ENCODE results near the gene CUEDC1. TPM values are rescaled to one million over a fixed set of nuclear protein-coding genes. Genes with fewer than 3 reads are reported as not detected.

The CUEDC1 gene
- total RNA-seq, 1 experiment from 2014 or later = 27.5 TPM

DNA sequence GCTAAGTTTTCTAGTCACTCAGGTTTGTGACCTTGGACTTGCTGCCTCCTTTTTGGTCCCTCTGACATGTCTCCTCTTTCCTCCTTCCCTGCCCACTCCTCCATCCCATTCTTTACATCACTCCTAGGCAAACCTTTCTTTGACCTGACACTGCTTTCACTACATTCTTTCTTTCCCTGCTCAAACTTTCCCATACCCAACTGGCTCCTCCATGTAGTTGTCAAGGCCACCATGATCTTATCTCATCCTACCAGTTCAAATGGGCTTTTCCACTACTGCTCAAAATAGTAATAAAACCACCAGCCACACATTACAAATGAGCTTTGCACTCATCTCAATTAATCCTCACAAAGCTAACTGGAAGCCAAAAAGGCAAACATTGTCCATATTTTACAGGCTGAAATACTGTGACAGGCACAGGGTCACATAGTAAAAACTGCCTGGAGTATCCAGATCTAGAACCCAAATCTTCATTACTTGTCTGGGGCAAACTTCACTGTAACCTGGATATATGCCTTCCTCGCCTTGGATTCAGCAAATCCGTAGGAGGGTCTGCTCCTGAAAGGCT lies 119.8 kb downstream of the CUEDC1 start:
- Mint-ChIP-seq H3K4me1 (ENCODE audit: low read depth, unreplicated experiment) (peaks cover 6% of the 10 kb centered on the region), H3K27me3 (ENCODE audit: insufficient read depth, unreplicated experiment) (no peaks in the 10 kb centered on the region), H3K4me3 (ENCODE audit: unreplicated experiment) (no peak overlapping the region), H3K27ac (ENCODE audit: unreplicated experiment) (no peak overlapping the region), H3K36me3 (ENCODE audit: insufficient read depth, unreplicated experiment) (peaks cover 33% of the 10 kb centered on the region), H3K9me3 (ENCODE audit: unreplicated experiment) (no peaks in the 10 kb centered on the region)
- Histone ChIP-seq H3K27me3 (replicated peaks; ENCODE audit: control insufficient read depth, insufficient read depth, low read length) (no peaks in the 10 kb centered on the region), H3K9me3 (no peaks in the 10 kb centered on the region), H3K4me1 (peaks cover 12% of the 10 kb centered on the region; the same call in 1 of the 2 replicates), H3K4me3 (ENCODE audit: low read depth, low read length) (no peak overlapping the region), H3K36me3 (ENCODE audit: control insufficient read depth, insufficient read depth, low read length) (no peaks in the 10 kb centered on the region; the same call in 1 of the 2 replicates)
- intact Hi-C loops (cut with micrococcal nuclease; ENCODE audit: unreplicated experiment) = loop anchor here (10.0 kb wide), 1 partner anchor 91 kb away; the partner anchor contains the start of gene CCDC182
- BruUV-seq (replicated peaks) = no TSS peak
- TF ChIP-seq, protein P1, sequence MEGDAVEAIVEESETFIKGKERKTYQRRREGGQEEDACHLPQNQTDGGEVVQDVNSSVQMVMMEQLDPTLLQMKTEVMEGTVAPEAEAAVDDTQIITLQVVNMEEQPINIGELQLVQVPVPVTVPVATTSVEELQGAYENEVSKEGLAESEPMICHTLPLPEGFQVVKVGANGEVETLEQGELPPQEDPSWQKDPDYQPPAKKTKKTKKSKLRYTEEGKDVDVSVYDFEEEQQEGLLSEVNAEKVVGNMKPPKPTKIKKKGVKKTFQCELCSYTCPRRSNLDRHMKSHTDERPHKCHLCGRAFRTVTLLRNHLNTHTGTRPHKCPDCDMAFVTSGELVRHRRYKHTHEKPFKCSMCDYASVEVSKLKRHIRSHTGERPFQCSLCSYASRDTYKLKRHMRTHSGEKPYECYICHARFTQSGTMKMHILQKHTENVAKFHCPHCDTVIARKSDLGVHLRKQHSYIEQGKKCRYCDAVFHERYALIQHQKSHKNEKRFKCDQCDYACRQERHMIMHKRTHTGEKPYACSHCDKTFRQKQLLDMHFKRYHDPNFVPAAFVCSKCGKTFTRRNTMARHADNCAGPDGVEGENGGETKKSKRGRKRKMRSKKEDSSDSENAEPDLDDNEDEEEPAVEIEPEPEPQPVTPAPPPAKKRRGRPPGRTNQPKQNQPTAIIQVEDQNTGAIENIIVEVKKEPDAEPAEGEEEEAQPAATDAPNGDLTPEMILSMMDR (IDR thresholded peaks at IDR 0.05; ENCODE audit: insufficient read depth in 1 of 2, low read depth in 1 of 2, low read length in 1 of 2, severe bottlenecking in 1 of 2, unreplicated experiment in 1 of 2) = no peak
- CTCF ChIA-PET = no interaction called here
- POLR2A ChIA-PET = no interaction called here
- DNase-seq = no peak

DNA sequence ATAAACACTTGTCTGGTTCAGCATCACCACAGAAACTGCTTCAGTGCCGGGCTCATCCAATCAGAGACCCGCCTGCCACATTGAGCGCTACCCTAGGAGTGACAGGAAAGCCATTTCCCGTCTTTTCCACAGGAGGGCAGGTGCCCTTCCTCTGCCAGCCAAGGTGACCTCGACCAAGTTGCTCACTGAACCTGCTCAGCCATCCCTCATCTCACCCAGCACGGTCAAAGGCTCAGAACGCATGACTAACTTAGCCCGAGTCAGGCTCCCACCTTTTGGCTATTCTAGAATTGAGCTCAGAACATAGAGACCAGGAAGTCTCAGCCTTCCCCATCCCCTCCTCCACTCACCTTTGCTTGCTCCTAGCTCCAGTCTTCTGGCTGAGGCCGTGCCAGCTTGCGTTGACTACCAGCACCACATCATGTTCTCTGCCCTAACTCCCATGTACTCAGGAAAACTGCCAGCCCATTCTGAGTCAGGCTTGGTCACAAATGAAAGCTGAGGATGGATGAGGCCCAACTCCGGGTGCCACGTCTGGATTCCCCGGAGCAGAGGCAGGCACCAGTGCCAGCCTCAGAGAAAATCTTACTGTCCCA lies 121.0 kb downstream of the CUEDC1 start:
- Histone ChIP-seq H3K4me3 (ENCODE audit: low read depth, low read length) (no peak overlapping the region), H3K36me3 (ENCODE audit: control insufficient read depth, insufficient read depth, low read length) (no peaks in the 10 kb centered on the region; the same call in 1 of the 2 replicates), H3K9me3 (no peaks in the 10 kb centered on the region), H3K27me3 (replicated peaks; ENCODE audit: control insufficient read depth, insufficient read depth, low read length) (no peaks in the 10 kb centered on the region), H3K4me1 (peaks cover 10% of the 10 kb centered on the region; the same call in 1 of the 2 replicates)
- TF ChIP-seq, protein P1 (IDR thresholded peaks at IDR 0.05; ENCODE audit: insufficient read depth in 1 of 2, low read depth in 1 of 2, low read length in 1 of 2, severe bottlenecking in 1 of 2, unreplicated experiment in 1 of 2) = peak in 1 of 2 experiments; percentile 13
- BruUV-seq (replicated peaks) = no TSS peak
- intact Hi-C loops (cut with micrococcal nuclease; ENCODE audit: unreplicated experiment) = loop anchor here (10.0 kb wide), 1 partner anchor 89 kb away; the partner anchor contains the start of gene CCDC182
- no peak overlapping the region for H3K4me3 Mint-ChIP-seq (ENCODE audit: unreplicated experiment)
- H3K4me1 Mint-ChIP-seq (ENCODE audit: low read depth, unreplicated experiment) = peaks cover 6% of the 10 kb centered on the region
- peaks cover 22% of the 10 kb centered on the region for H3K36me3 Mint-ChIP-seq (ENCODE audit: insufficient read depth, unreplicated experiment)
- H3K27me3 Mint-ChIP-seq (ENCODE audit: insufficient read depth, unreplicated experiment) = no peaks in the 10 kb centered on the region
- ChIA-PET CTCF (interaction anchor here (0.5 to 3.7 kb wide), 9 partner anchors 16 to 789 kb away, joined by 3 to 12 read pairs (median 3); partner anchors contain the start of gene MRPS23), POLR2A (interaction anchor here (0.5 kb wide), 1 partner anchor 25 kb away, joined by 3 read pairs; no protein-coding TSS in a partner anchor)
- H3K27ac Mint-ChIP-seq (ENCODE audit: unreplicated experiment) = no peak overlapping the region
- no peaks in the 10 kb centered on the region for H3K9me3 Mint-ChIP-seq (ENCODE audit: unreplicated experiment)
- DNase-seq = peak in 1 of 2 experiments; percentile 34

GRCh38 chr17:57833179-57833939 lies 121.9 kb downstream of the CUEDC1 start:
- H3K27me3 ChIP-seq (replicated peaks; ENCODE audit: control insufficient read depth, insufficient read depth, low read length) = no peaks in the 10 kb centered on the region
- H3K4me3 ChIP-seq (ENCODE audit: low read depth, low read length) = no peak overlapping the region
- peaks cover 5% of the 10 kb centered on the region; the same call in 1 of the 2 replicates for H3K4me1 ChIP-seq
- BruUV-seq (replicated peaks) = no TSS peak
- no peak overlapping the region for H3K27ac Mint-ChIP-seq (ENCODE audit: unreplicated experiment)
- CTCF ChIA-PET = interaction anchor here (0.5 to 3.7 kb wide), 18 partner anchors 9 to 788 kb away, joined by 3 to 12 read pairs (median 3); partner anchors contain the start of gene MRPS23
- POLR2A ChIA-PET = no interaction called here
- TF ChIP-seq, protein P1 (IDR thresholded peaks at IDR 0.05; ENCODE audit: insufficient read depth in 1 of 2, low read depth in 1 of 2, low read length in 1 of 2, severe bottlenecking in 1 of 2, unreplicated experiment in 1 of 2) = peak; percentile 91 to 93
- no peaks in the 10 kb centered on the region for H3K27me3 Mint-ChIP-seq (ENCODE audit: insufficient read depth, unreplicated experiment)
- peak; percentile 65 to 68 for DNase-seq
- H3K9me3 Mint-ChIP-seq (ENCODE audit: unreplicated experiment) = no peaks in the 10 kb centered on the region
- intact Hi-C loops (cut with micrococcal nuclease; ENCODE audit: unreplicated experiment) = loop anchor here (1.0 to 10.0 kb wide), 2 partner anchors 89 to 702 kb away; partner anchors contain the start of gene CCDC182
- no peaks in the 10 kb centered on the region; the same call in 1 of the 2 replicates for H3K36me3 ChIP-seq (ENCODE audit: control insufficient read depth, insufficient read depth, low read length)
- peaks cover 13% of the 10 kb centered on the region for H3K36me3 Mint-ChIP-seq (ENCODE audit: insufficient read depth, unreplicated experiment)
- no peak overlapping the region for H3K4me3 Mint-ChIP-seq (ENCODE audit: unreplicated experiment)
- peaks cover 6% of the 10 kb centered on the region for H3K4me1 Mint-ChIP-seq (ENCODE audit: low read depth, unreplicated experiment)
- H3K9me3 ChIP-seq = no peaks in the 10 kb centered on the region

Data from Caco-2 (cell line).